ENCODE data around the gene RTN4RL1.

RTN4RL1 gene

DNA sequence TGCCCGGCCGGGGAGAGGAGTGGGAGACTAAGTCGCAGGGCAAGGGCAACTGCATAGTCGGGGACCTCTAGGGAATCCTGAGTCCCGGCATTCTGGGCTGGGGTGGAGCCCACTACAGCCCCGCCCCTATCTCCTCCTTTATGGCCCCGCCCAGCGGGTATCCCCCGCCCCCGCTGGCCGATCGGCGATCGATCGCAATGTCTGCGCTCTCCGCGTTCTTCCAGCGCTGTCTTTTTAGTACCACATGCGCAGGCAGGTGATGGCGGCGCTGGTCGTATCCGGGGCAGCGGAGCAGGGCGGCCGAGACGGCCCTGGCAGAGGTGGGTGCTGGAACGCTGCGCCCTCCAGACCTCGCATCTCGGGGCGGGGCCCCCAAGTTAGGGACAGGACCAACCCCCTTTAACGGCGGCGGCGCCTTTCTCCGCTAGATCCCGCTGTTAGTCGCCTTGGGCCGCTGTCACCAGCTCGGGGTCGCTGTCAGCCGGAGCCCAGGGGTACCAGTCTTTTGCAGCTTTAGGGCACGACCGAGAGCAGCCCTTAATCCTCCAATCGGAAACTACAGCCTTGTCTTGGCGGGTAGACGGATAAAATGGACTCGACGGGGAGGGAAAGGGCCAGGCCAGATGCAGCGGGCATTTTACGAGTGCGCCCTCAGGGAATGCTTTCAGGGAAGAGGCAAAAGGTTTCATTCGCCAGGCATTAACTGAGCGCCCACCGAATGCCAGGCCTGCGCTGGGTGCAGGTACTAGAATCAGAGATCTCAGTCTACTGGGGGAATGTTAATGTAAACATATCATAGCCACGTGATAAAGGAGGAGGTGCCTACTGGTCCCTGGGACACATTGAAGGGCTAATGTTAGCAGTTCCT is 5.0 kb upstream of the RTN4RL1 start, which contains the start of gene DPH1 (continued):
- TF ChIP-seq, protein P1, sequence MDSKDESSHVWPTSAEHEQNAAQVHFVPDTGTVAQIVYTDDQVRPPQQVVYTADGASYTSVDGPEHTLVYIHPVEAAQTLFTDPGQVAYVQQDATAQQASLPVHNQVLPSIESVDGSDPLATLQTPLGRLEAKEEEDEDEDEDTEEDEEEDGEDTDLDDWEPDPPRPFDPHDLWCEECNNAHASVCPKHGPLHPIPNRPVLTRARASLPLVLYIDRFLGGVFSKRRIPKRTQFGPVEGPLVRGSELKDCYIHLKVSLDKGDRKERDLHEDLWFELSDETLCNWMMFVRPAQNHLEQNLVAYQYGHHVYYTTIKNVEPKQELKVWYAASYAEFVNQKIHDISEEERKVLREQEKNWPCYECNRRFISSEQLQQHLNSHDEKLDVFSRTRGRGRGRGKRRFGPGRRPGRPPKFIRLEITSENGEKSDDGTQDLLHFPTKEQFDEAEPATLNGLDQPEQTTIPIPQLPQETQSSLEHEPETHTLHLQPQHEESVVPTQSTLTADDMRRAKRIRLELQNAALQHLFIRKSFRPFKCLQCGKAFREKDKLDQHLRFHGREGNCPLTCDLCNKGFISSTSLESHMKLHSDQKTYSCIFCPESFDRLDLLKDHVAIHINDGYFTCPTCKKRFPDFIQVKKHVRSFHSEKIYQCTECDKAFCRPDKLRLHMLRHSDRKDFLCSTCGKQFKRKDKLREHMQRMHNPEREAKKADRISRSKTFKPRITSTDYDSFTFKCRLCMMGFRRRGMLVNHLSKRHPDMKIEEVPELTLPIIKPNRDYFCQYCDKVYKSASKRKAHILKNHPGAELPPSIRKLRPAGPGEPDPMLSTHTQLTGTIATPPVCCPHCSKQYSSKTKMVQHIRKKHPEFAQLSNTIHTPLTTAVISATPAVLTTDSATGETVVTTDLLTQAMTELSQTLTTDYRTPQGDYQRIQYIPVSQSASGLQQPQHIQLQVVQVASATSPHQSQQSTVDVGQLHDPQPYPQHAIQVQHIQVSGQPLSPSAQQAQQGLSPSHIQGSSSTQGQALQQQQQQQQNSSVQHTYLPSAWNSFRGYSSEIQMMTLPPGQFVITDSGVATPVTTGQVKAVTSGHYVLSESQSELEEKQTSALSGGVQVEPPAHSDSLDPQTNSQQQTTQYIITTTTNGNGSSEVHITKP (tag by site-specific recombination; IDR thresholded peaks at IDR 0.05), result peak; percentile 30
- TF ChIP-seq ZNF626 (tag by site-specific recombination; IDR thresholded peaks at IDR 0.05), result no peak
- TF ChIP-seq ZNF311 (tag by site-specific recombination; IDR thresholded peaks at IDR 0.05; ENCODE audit: borderline replicate concordance), result no peak
- TF ChIP-seq, protein P2, sequence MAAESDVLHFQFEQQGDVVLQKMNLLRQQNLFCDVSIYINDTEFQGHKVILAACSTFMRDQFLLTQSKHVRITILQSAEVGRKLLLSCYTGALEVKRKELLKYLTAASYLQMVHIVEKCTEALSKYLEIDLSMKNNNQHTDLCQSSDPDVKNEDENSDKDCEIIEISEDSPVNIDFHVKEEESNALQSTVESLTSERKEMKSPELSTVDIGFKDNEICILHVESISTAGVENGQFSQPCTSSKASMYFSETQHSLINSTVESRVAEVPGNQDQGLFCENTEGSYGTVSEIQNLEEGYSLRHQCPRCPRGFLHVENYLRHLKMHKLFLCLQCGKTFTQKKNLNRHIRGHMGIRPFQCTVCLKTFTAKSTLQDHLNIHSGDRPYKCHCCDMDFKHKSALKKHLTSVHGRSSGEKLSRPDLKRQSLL (tag by site-specific recombination; IDR thresholded peaks at IDR 0.05), result no peak
- no peak for TF ChIP-seq ZNF221 (tag by site-specific recombination; IDR thresholded peaks at IDR 0.05; ENCODE audit: borderline replicate concordance)
- peak; percentile 94 for TF ChIP-seq ZBTB48 (tag by site-specific recombination; IDR thresholded peaks at IDR 0.05)
- TF ChIP-seq ZNF610 (tag by site-specific recombination; IDR thresholded peaks at IDR 0.05; ENCODE audit: borderline replicate concordance), result no peak; the same call in 1 of the 2 replicates
- peak; percentile 68 for TF ChIP-seq GLIS1 (tag by site-specific recombination; IDR thresholded peaks at IDR 0.05)
- no peak for TF ChIP-seq ZNF23 (tag by site-specific recombination; IDR thresholded peaks at IDR 0.05; ENCODE audit: borderline replicate concordance)
- TF ChIP-seq, protein P3, sequence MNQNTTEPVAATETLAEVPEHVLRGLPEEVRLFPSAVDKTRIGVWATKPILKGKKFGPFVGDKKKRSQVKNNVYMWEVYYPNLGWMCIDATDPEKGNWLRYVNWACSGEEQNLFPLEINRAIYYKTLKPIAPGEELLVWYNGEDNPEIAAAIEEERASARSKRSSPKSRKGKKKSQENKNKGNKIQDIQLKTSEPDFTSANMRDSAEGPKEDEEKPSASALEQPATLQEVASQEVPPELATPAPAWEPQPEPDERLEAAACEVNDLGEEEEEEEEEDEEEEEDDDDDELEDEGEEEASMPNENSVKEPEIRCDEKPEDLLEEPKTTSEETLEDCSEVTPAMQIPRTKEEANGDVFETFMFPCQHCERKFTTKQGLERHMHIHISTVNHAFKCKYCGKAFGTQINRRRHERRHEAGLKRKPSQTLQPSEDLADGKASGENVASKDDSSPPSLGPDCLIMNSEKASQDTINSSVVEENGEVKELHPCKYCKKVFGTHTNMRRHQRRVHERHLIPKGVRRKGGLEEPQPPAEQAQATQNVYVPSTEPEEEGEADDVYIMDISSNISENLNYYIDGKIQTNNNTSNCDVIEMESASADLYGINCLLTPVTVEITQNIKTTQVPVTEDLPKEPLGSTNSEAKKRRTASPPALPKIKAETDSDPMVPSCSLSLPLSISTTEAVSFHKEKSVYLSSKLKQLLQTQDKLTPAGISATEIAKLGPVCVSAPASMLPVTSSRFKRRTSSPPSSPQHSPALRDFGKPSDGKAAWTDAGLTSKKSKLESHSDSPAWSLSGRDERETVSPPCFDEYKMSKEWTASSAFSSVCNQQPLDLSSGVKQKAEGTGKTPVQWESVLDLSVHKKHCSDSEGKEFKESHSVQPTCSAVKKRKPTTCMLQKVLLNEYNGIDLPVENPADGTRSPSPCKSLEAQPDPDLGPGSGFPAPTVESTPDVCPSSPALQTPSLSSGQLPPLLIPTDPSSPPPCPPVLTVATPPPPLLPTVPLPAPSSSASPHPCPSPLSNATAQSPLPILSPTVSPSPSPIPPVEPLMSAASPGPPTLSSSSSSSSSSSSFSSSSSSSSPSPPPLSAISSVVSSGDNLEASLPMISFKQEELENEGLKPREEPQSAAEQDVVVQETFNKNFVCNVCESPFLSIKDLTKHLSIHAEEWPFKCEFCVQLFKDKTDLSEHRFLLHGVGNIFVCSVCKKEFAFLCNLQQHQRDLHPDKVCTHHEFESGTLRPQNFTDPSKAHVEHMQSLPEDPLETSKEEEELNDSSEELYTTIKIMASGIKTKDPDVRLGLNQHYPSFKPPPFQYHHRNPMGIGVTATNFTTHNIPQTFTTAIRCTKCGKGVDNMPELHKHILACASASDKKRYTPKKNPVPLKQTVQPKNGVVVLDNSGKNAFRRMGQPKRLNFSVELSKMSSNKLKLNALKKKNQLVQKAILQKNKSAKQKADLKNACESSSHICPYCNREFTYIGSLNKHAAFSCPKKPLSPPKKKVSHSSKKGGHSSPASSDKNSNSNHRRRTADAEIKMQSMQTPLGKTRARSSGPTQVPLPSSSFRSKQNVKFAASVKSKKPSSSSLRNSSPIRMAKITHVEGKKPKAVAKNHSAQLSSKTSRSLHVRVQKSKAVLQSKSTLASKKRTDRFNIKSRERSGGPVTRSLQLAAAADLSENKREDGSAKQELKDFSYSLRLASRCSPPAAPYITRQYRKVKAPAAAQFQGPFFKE (tag by site-specific recombination; IDR thresholded peaks at IDR 0.05; ENCODE audit: borderline replicate concordance), result no peak
- no peak for TF ChIP-seq PRDM1 (tag by site-specific recombination; IDR thresholded peaks at IDR 0.05)
- 0 out of 2 replicates have a peak, but pooled peaks have one; percentile 35 for TF ChIP-seq ZBTB21 (tag by site-specific recombination; IDR thresholded peaks at IDR 0.05)
- TF ChIP-seq ZNF394 (tag by site-specific recombination; IDR thresholded peaks at IDR 0.05; ENCODE audit: borderline replicate concordance), result no peak; the same call in 1 of the 2 replicates
- no peak for TF ChIP-seq ZNF121 (tag by site-specific recombination; IDR thresholded peaks at IDR 0.05)
- TF ChIP-seq, protein P4, sequence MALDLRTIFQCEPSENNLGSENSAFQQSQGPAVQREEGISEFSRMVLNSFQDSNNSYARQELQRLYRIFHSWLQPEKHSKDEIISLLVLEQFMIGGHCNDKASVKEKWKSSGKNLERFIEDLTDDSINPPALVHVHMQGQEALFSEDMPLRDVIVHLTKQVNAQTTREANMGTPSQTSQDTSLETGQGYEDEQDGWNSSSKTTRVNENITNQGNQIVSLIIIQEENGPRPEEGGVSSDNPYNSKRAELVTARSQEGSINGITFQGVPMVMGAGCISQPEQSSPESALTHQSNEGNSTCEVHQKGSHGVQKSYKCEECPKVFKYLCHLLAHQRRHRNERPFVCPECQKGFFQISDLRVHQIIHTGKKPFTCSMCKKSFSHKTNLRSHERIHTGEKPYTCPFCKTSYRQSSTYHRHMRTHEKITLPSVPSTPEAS (tag by site-specific recombination; IDR thresholded peaks at IDR 0.05), result 0 out of 2 replicates have a peak, but pooled peaks have one; percentile 18
- TF ChIP-seq KLF9 (tag by site-specific recombination; IDR thresholded peaks at IDR 0.05; ENCODE audit: low read depth), result peak; percentile 68
- TF ChIP-seq, protein P5, sequence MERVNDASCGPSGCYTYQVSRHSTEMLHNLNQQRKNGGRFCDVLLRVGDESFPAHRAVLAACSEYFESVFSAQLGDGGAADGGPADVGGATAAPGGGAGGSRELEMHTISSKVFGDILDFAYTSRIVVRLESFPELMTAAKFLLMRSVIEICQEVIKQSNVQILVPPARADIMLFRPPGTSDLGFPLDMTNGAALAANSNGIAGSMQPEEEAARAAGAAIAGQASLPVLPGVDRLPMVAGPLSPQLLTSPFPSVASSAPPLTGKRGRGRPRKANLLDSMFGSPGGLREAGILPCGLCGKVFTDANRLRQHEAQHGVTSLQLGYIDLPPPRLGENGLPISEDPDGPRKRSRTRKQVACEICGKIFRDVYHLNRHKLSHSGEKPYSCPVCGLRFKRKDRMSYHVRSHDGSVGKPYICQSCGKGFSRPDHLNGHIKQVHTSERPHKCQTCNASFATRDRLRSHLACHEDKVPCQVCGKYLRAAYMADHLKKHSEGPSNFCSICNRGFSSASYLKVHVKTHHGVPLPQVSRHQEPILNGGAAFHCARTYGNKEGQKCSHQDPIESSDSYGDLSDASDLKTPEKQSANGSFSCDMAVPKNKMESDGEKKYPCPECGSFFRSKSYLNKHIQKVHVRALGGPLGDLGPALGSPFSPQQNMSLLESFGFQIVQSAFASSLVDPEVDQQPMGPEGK (tag by site-specific recombination; IDR thresholded peaks at IDR 0.05), result peak; percentile 93
- TF ChIP-seq ZNF76 (tag by site-specific recombination; IDR thresholded peaks at IDR 0.05; ENCODE audit: borderline replicate concordance, low read depth), result peak; percentile 72; the same call in 1 of the 2 replicates
- TF ChIP-seq ZNF560 (tag by site-specific recombination; IDR thresholded peaks at IDR 0.05; ENCODE audit: borderline replicate concordance), result no peak
- TF ChIP-seq MEIS1 (CRISPR knock-in tag; IDR thresholded peaks at IDR 0.05; ENCODE audit: borderline replicate concordance), result no peak
- no peak for TF ChIP-seq ZNF266 (tag by site-specific recombination; IDR thresholded peaks at IDR 0.05; ENCODE audit: low read depth)
- TF ChIP-seq ZNF561 (tag by site-specific recombination; IDR thresholded peaks at IDR 0.05; ENCODE audit: borderline replicate concordance), result no peak; the same call in 1 of the 2 replicates
- TF ChIP-seq SP7 (tag by site-specific recombination; IDR thresholded peaks at IDR 0.05), result peak; percentile 81
- no peak for TF ChIP-seq ZNF768 (tag by site-specific recombination; IDR thresholded peaks at IDR 0.05)

Data from HEK293 (cell line).